GM23338 (cell line): Measurements from ENCODE around the gene SMU1. TPM values are rescaled to one million over a fixed set of nuclear protein-coding genes. Genes with fewer than 3 reads are reported as not detected.

Source experiments
- ATAC-seq: fragments of 200-7000 bp; cut with Tn5 transposase; 3 replicates; pipeline ENCODE4 v1.9.1; 2020
- DNase-seq: peaks from one replicate; pipeline ENCODE4 v3.0.0-alpha.2; 2015; ENCODE audit warnings: low spot score
- H2AFZ ChIP-seq: fragments of 200-600 bp; sonication (generic); 2 replicates; pipeline ENCODE4 v1.8.0; 2016; ENCODE audit warnings: antibody characterized with exemption, mild to moderate bottlenecking, moderate library complexity
- H3F3A ChIP-seq: fragments of 200-600 bp; sonication (generic); replicated peaks from 2 replicates; pipeline ENCODE4 v1.8.0; 2017; ENCODE audit warnings: antibody characterized with exemption, mixed run types, low read depth
- H3K27ac ChIP-seq: fragments of 200-600 bp; sonication (generic); 2 replicates; pipeline ENCODE4 v1.6.1; 2016; ENCODE audit warnings: low read depth
- H3K27me3 ChIP-seq: fragments of 200-600 bp; sonication (generic); 2 replicates; pipeline ENCODE4 v1.8.0; 2016; ENCODE audit warnings: mild to moderate bottlenecking, mixed run types, moderate library complexity; ENCODE audit not compliant: insufficient read depth
- H3K36me3 ChIP-seq: fragments of 200-600 bp; sonication (generic); 2 replicates; pipeline ENCODE4 v1.8.0; 2016; ENCODE audit warnings: mild to moderate bottlenecking; ENCODE audit not compliant: insufficient read depth
- H3K4me1 ChIP-seq: fragments of 200-600 bp; sonication (generic); 2 replicates; pipeline ENCODE4 v1.8.0; 2016; ENCODE audit warnings: mild to moderate bottlenecking, moderate library complexity; ENCODE audit not compliant: insufficient read depth
- H3K4me2 ChIP-seq: fragments of 200-600 bp; sonication (generic); 2 replicates; pipeline ENCODE4 v1.7.1; 2017; ENCODE audit warnings: mixed run types
- H3K4me3 ChIP-seq: fragments of 200-600 bp; sonication (generic); 2 replicates; pipeline ENCODE4 v1.6.1; 2016; ENCODE audit warnings: mixed run types
- H3K79me2 ChIP-seq: fragments of 200-600 bp; sonication (generic); replicated peaks from 2 replicates; pipeline ENCODE4 v1.8.0; 2017; ENCODE audit warnings: mild to moderate bottlenecking; ENCODE audit not compliant: insufficient read depth
- H3K9me2 ChIP-seq: fragments of 200-600 bp; sonication (generic); 2 replicates; pipeline ENCODE4 v1.8.0; 2017; ENCODE audit not compliant: insufficient read depth
- H4K20me1 ChIP-seq: fragments of 200-600 bp; sonication (generic); replicated peaks from 2 replicates; pipeline ENCODE4 v1.8.0; 2017; ENCODE audit warnings: mild to moderate bottlenecking; ENCODE audit not compliant: insufficient read depth
- H3K27ac Mint-ChIP-seq: 2 replicates; pipeline ENCODE4 v1.8.0; 2020; ENCODE audit warnings: inconsistent platforms, mild to moderate bottlenecking, moderate library complexity, mixed read lengths
- H3K27me3 Mint-ChIP-seq: 3 replicates; pipeline ENCODE4 v1.8.0; 2022; ENCODE audit warnings: low read depth, mild to moderate bottlenecking, moderate library complexity, mixed read lengths, inconsistent platforms; ENCODE audit not compliant: insufficient read depth, poor library complexity
- H3K36me3 Mint-ChIP-seq: 3 replicates; pipeline ENCODE4 v1.8.0; 2021; ENCODE audit warnings: low read depth, mild to moderate bottlenecking, inconsistent platforms, moderate library complexity, mixed read lengths
- H3K4me1 Mint-ChIP-seq: 3 replicates; pipeline ENCODE4 v1.8.0; 2020; ENCODE audit warnings: mild to moderate bottlenecking, inconsistent platforms, mixed read lengths
- H3K4me3 Mint-ChIP-seq: 3 replicates; pipeline ENCODE4 v1.8.0; 2021; ENCODE audit warnings: moderate library complexity, mild to moderate bottlenecking, inconsistent platforms, mixed read lengths
- H3K9me3 Mint-ChIP-seq: 3 replicates; pipeline ENCODE4 v1.8.0; 2020; ENCODE audit warnings: moderate library complexity, mild to moderate bottlenecking, inconsistent platforms, mixed read lengths
- CREB1 ChIP-seq: fragments of 250-450 bp; sonication (Bioruptor Pico); IDR thresholded peaks from 2 replicates; pipeline ENCODE4 v1.5.0; 2020; ENCODE audit warnings: low read depth, mild to moderate bottlenecking, moderate library complexity
- CTCF ChIP-seq, 2 experiments: fragments of 200-600 bp in 1 of 2; sonication (generic) in 1 of 2; conservative IDR thresholded peaks; 2 replicates each; pipeline versions ENCODE4 v1.5.1 to v1.6.1; 2016 to 2017; ENCODE audit warnings: antibody characterized with exemption in 2 of 2, low read depth in 2 of 2, mild to moderate bottlenecking in 2 of 2, moderate library complexity in 1 of 2
- ETS1 ChIP-seq: IDR thresholded peaks from 2 replicates; pipeline ENCODE4 v1.6.1; 2016; ENCODE audit warnings: antibody characterized with exemption
- EZH2 ChIP-seq: fragments of 200-600 bp; sonication (generic); IDR thresholded peaks from one replicate; pipeline ENCODE4 v1.8.0; 2017; ENCODE audit warnings: antibody characterized with exemption, mild to moderate bottlenecking, low read depth; ENCODE audit not compliant: unreplicated experiment
- EZH2phosphoT487 ChIP-seq: fragments of 200-600 bp; sonication (generic); IDR thresholded peaks from one replicate; pipeline ENCODE4 v1.8.1; 2018; ENCODE audit warnings: antibody characterized with exemption; ENCODE audit not compliant: unreplicated experiment
- JUNB ChIP-seq: IDR thresholded peaks from one replicate; pipeline ENCODE4 v1.6.1; 2016; ENCODE audit warnings: antibody characterized with exemption; ENCODE audit not compliant: unreplicated experiment
- POLR2AphosphoS5 ChIP-seq: IDR thresholded peaks from 2 replicates; pipeline ENCODE4 v1.6.1; 2016; ENCODE audit warnings: antibody characterized with exemption, low read depth
- REST ChIP-seq: IDR thresholded peaks from one replicate; pipeline ENCODE4 v1.6.1; 2018; ENCODE audit warnings: antibody characterized with exemption; ENCODE audit not compliant: unreplicated experiment
- STAT1 ChIP-seq: IDR thresholded peaks from one replicate; pipeline ENCODE4 v1.6.1; 2016; ENCODE audit warnings: antibody characterized with exemption; ENCODE audit not compliant: unreplicated experiment
- ZNF114 ChIP-seq: fragments of 250-450 bp; sonication (Bioruptor Pico); IDR thresholded peaks from 2 replicates; pipeline ENCODE4 v1.5.0; 2020; ENCODE audit warnings: mild to moderate bottlenecking, moderate library complexity
- ZNF331 ChIP-seq: fragments of 250-450 bp; sonication (Bioruptor Pico); IDR thresholded peaks from 2 replicates; pipeline ENCODE4 v1.5.0; 2020; ENCODE audit warnings: low read depth, mild to moderate bottlenecking, moderate library complexity
- ZNF462 ChIP-seq: fragments of 250-450 bp; sonication (Bioruptor Pico); IDR thresholded peaks from 2 replicates; pipeline ENCODE4 v1.5.0; 2020; ENCODE audit warnings: mild to moderate bottlenecking, moderate library complexity
- polyA plus RNA-seq: library from polyadenylated mRNA; unstranded; fragments of >200 nt; fragmentation: Nextera tagmentation; extraction: Ambion mirVana; gene quantifications from 2 replicates; pipeline ENCODE4 v1.2.1, GENCODE V29; 2016
- total RNA-seq: library from RNA; depleted of rRNA; stranded (reverse); fragments of >200 nt; shearing (Covaris generic); gene quantifications from 2 replicates; pipeline ENCODE4 v1.2.3, GENCODE V29; 2014

SMU1 gene
- total and polyA plus RNA-seq, 2 experiments from 2014 or later: 14.3 to 23.8 TPM

- Histone ChIP-seq H3K27me3 (no peaks in the 10 kb centered on the region), H3K4me1 (no peaks in the 10 kb centered on the region), H3K4me3 (no peak overlapping the region), H3K9me2 (no peaks in the 10 kb centered on the region), H3F3A (no peaks in the 10 kb centered on the region), H4K20me1 (no peaks in the 10 kb centered on the region; the same call in 1 of the 2 replicates), H3K27ac (no peak overlapping the region), H3K79me2 (no peaks in the 10 kb centered on the region; the same call in 1 of the 2 replicates), H3K4me2 (no peak overlapping the region), H3K36me3 (peaks cover 36% of the 10 kb centered on the region), H2AFZ (no peak overlapping the region)
- no peak overlapping the region for H3K4me3 Mint-ChIP-seq
- H3K27ac Mint-ChIP-seq: no peak overlapping the region
- ATAC-seq (no peak), DNase-seq (no peak)
- peaks cover 51% of the 10 kb centered on the region for H3K36me3 Mint-ChIP-seq
- no peaks in the 10 kb centered on the region for H3K27me3 Mint-ChIP-seq
- TF ChIP-seq ZNF462 (CRISPR knock-in tag) (no peak), ZNF114 (CRISPR knock-in tag) (no peak), ZNF331 (CRISPR knock-in tag) (no peak), POLR2AphosphoS5 (no peak), REST (no peak), CTCF (conservative IDR thresholded peaks at IDR 0.05; ENCODE audit: low read depth in 2 of 2) (no peak), JUNB (no peak), ETS1 (no peak), EZH2phosphoT487 (no peak), STAT1 (no peak), EZH2 (no peak), CREB1 (no peak)
- no peaks in the 10 kb centered on the region for H3K4me1 Mint-ChIP-seq
- H3K9me3 Mint-ChIP-seq: no peaks in the 10 kb centered on the region
Observed at GRCh38 chr9:33051144-33051543, 25.3 kb downstream of the SMU1 start.
